ENCODE data around the gene UBE2E2. TPM values are rescaled to one million over a fixed set of nuclear protein-coding genes. Genes with fewer than 3 reads are reported as not detected.

The UBE2E2 gene
- total and polyA plus RNA-seq, 2 of the 13 experiments (the other 11 are each of a cell fraction or from before 2014, with no cell fraction given), result 0.77 to 1.5 TPM

GRCh38 chr3:23492057-23492456, 288.9 kb downstream of the UBE2E2 start:
- no peaks in the 10 kb centered on the region for H3K9me3 ChIP-seq (ENCODE audit: low read length)
- in situ Hi-C loops (cut with HindIII; ENCODE audit: extremely low pct_ligation_motif_present, low pct_unique_long_range_greater_than_20kb), result no loop called here
- ChIA-PET CTCF (ENCODE audit: low intra/inter-chr PET ratio, low total read pairs) (no interaction called here), POLR2A (no interaction called here)
- H3K4me2 ChIP-seq (ENCODE audit: low read depth, low read length), result no peak overlapping the region
- H3K9ac ChIP-seq (ENCODE audit: insufficient read depth, low read depth, low read length), result no peak overlapping the region
- FAIRE-seq (no peak), DNase-seq (ENCODE audit: low spot score) (no peak), ATAC-seq (no peak)
- no peaks in the 10 kb centered on the region for H4K20me1 ChIP-seq (ENCODE audit: insufficient read depth, low read length)
- no TSS peak for BruUV-seq (replicated peaks)
- no peak overlapping the region for H3K27ac ChIP-seq (ENCODE audit: extremely low read length, insufficient read depth, low read length)
- TF ChIP-seq ZNF652 (CRISPR knock-in tag; IDR thresholded peaks at IDR 0.05; ENCODE audit: borderline replicate concordance, low read depth) (no peak), KLF16 (CRISPR knock-in tag; IDR thresholded peaks at IDR 0.05) (no peak), TCF7L2 (IDR thresholded peaks at IDR 0.05; ENCODE audit: low read depth, low read length) (no peak), ZNF672 (CRISPR knock-in tag; IDR thresholded peaks at IDR 0.05) (no peak), KDM1A (CRISPR knock-in tag; IDR thresholded peaks at IDR 0.05) (no peak), MAFG (CRISPR knock-in tag; IDR thresholded peaks at IDR 0.05) (no peak), KLF11 (CRISPR knock-in tag; IDR thresholded peaks at IDR 0.05) (no peak), CEBPG (CRISPR knock-in tag; IDR thresholded peaks at IDR 0.05) (no peak), ZNF83 (CRISPR knock-in tag; IDR thresholded peaks at IDR 0.05; ENCODE audit: borderline replicate concordance) (no peak), ZFP90 (CRISPR knock-in tag; IDR thresholded peaks at IDR 0.05; ENCODE audit: borderline replicate concordance) (no peak), JUNB (CRISPR knock-in tag; IDR thresholded peaks at IDR 0.05; ENCODE audit: borderline replicate concordance) (no peak), MYC (CRISPR knock-in tag; IDR thresholded peaks at IDR 0.05; ENCODE audit: borderline replicate concordance) (no peak), ZNF850 (CRISPR knock-in tag; conservative IDR thresholded peaks at IDR 0.05) (no peak)
- TF ChIP-seq, protein P1, sequence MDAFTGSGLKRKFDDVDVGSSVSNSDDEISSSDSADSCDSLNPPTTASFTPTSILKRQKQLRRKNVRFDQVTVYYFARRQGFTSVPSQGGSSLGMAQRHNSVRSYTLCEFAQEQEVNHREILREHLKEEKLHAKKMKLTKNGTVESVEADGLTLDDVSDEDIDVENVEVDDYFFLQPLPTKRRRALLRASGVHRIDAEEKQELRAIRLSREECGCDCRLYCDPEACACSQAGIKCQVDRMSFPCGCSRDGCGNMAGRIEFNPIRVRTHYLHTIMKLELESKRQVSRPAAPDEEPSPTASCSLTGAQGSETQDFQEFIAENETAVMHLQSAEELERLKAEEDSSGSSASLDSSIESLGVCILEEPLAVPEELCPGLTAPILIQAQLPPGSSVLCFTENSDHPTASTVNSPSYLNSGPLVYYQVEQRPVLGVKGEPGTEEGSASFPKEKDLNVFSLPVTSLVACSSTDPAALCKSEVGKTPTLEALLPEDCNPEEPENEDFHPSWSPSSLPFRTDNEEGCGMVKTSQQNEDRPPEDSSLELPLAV (CRISPR knock-in tag; conservative IDR thresholded peaks at IDR 0.05; ENCODE audit: low read depth), result no peak
- TF ChIP-seq, protein P2, sequence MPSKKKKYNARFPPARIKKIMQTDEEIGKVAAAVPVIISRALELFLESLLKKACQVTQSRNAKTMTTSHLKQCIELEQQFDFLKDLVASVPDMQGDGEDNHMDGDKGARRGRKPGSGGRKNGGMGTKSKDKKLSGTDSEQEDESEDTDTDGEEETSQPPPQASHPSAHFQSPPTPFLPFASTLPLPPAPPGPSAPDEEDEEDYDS (CRISPR knock-in tag; IDR thresholded peaks at IDR 0.05), result no peak
- no peaks in the 10 kb centered on the region for H3K79me2 ChIP-seq (ENCODE audit: insufficient read depth, low read length)
- no peaks in the 10 kb centered on the region for H3K4me1 ChIP-seq (ENCODE audit: insufficient read depth, low read length)
- no peak overlapping the region for H3K4me3 ChIP-seq (replicated peaks in 1 of 3; ENCODE audit: insufficient read depth in 1 of 3, low read depth in 2 of 3, low read length in 3 of 3)
- intact Hi-C loops (cut with micrococcal nuclease; ENCODE audit: unreplicated experiment), result no loop called here
- H2AFZ ChIP-seq (ENCODE audit: low read length), result no peak overlapping the region
- H3K27me3 ChIP-seq (ENCODE audit: control insufficient read depth in 1 of 2, insufficient read depth in 2 of 2, low read length in 2 of 2), result no peaks in the 10 kb centered on the region
- H3K36me3 ChIP-seq (replicated peaks in 1 of 2; ENCODE audit: control insufficient read depth in 1 of 2, insufficient read depth in 2 of 2, low read length in 2 of 2), result no peaks in the 10 kb centered on the region

Measured in HepG2 (cell line).